B cell (primary cell): ENCODE measurements around the gene IGFLR1. TPM values are rescaled to one million over a fixed set of nuclear protein-coding genes. Genes with fewer than 3 reads are reported as not detected.

Experiments
- ATAC-seq: fragments of 200-7000 bp; cut with Tn5 transposase; one replicate; pipeline ENCODE4 v1.10.0; 2021; ENCODE audit warnings: low read depth, mild to moderate bottlenecking, moderate number of reproducible peaks, moderate library complexity
- CTCF ChIA-PET: fragments of 350-600 bp; sonication (Branson Sonifier 250); formaldehyde crosslinking; loops from one replicate; lab custom pipeline; 2021; ENCODE audit warnings: antibody characterized with exemption, inconsistent platforms; lab: Charles Lee
- POLR2A ChIA-PET: fragments of 350-600 bp; sonication (Branson Sonifier 250); formaldehyde crosslinking; loops from one replicate; lab custom pipeline; 2021; ENCODE audit warnings: antibody characterized with exemption; lab: Charles Lee
- DNase-seq: peaks from one replicate; pipeline ENCODE4 v3.0.0; 2013
- H2AFZ ChIP-seq: 2 replicates; pipeline ENCODE4 v1.6.1; 2012; ENCODE audit warnings: mild to moderate bottlenecking, low read depth, low read length; ENCODE audit not compliant: insufficient read depth, poor library complexity, severe bottlenecking
- H3K27ac ChIP-seq, 2 donors: 1 replicate in 1 of 2; 2 replicates in 1 of 2; pipeline ENCODE4 v1.5.1; 2012 to 2013; ENCODE audit warnings: low read length in 2 of 2, mild to moderate bottlenecking in 2 of 2, moderate library complexity in 1 of 2
- H3K27me3 ChIP-seq, 4 experiments: fragments of 200-600 bp in 1 of 4; sonication (generic) in 1 of 4; replicated peaks in 1 of 4; 1 replicate in 2 of 4; 2 replicates in 2 of 4; pipeline versions ENCODE4 v1.6.1 to v1.7.0; 2013 to 2016; ENCODE audit warnings: low read length in 3 of 4, mild to moderate bottlenecking in 2 of 4, mixed read lengths in 1 of 4, moderate library complexity in 1 of 4; ENCODE audit not compliant: insufficient read depth in 4 of 4, control insufficient read depth in 3 of 4; ENCODE audit errors: control extremely low read depth in 1 of 4
- H3K36me3 ChIP-seq, 2 experiments: replicated peaks in 1 of 2; 1 replicate in 1 of 2; 2 replicates in 1 of 2; pipeline versions ENCODE4 v1.6.1 to v1.7.1; 2013; ENCODE audit warnings: low read length in 1 of 2; ENCODE audit not compliant: insufficient read depth in 2 of 2, control insufficient read depth in 1 of 2; ENCODE audit errors: control extremely low read depth in 1 of 2, extremely low read depth in 1 of 2
- H3K4me1 ChIP-seq, 2 donors: fragments of 200-600 bp in 1 of 2; sonication (generic) in 1 of 2; 1 replicate in 1 of 2; 2 replicates in 1 of 2; pipeline versions ENCODE4 v1.5.1 to v1.6.1; 2013 to 2017; ENCODE audit warnings: low read length in 2 of 2; ENCODE audit not compliant: control insufficient read depth in 2 of 2, insufficient read depth in 2 of 2
- H3K4me2 ChIP-seq: replicated peaks from 2 replicates; pipeline ENCODE3; 2012; ENCODE audit warnings: mild to moderate bottlenecking, low read depth, low read length; ENCODE audit not compliant: poor library complexity, severe bottlenecking
- H3K4me3 ChIP-seq, 5 experiments: fragments of 200-600 bp in 1 of 5; sonication (generic) in 1 of 5; 1 replicate in 3 of 5; 2 replicates in 2 of 5; pipeline versions ENCODE4 v1.5.1 to v1.7.0; 2011 to 2016; ENCODE audit warnings: low read length in 4 of 5, mild to moderate bottlenecking in 4 of 5, low read depth in 2 of 5, control low read depth in 1 of 5, moderate library complexity in 1 of 5; ENCODE audit not compliant: insufficient read depth in 1 of 5; ENCODE audit errors: control extremely low read depth in 1 of 5, extremely low read depth in 1 of 5
- H3K79me2 ChIP-seq: fragments of 200-600 bp; sonication (generic); one replicate; pipeline ENCODE4 v1.6.0; 2016; ENCODE audit warnings: low read length; ENCODE audit not compliant: control insufficient read depth, insufficient read depth
- H3K9ac ChIP-seq: fragments of 200-600 bp; sonication (generic); 2 replicates; pipeline ENCODE4 v1.6.1; 2017; ENCODE audit warnings: mild to moderate bottlenecking, low read length, moderate library complexity
- H3K9me3 ChIP-seq, 3 donors: one replicate each; pipeline versions ENCODE4 v1.6.1 to v1.7.1; 2013; ENCODE audit warnings: low read length in 2 of 3; ENCODE audit not compliant: control insufficient read depth in 2 of 3, insufficient read depth in 1 of 3; ENCODE audit errors: control extremely low read depth in 1 of 3
- H4K20me1 ChIP-seq: 2 replicates; pipeline ENCODE4 v1.6.0; 2012; ENCODE audit warnings: mild to moderate bottlenecking, low read length; ENCODE audit not compliant: insufficient read depth, control insufficient read depth, poor library complexity, severe bottlenecking
- H3K27ac Mint-ChIP-seq: one replicate; pipeline ENCODE4 v1.8.0; 2021; ENCODE audit warnings: mixed read lengths
- H3K27me3 Mint-ChIP-seq: one replicate; pipeline ENCODE4 v1.8.0; 2021; ENCODE audit warnings: mixed read lengths
- H3K4me1 Mint-ChIP-seq: one replicate; pipeline ENCODE4 v1.8.0; 2021; ENCODE audit warnings: mixed read lengths
- H3K4me3 Mint-ChIP-seq: one replicate; pipeline ENCODE4 v1.8.0; 2021; ENCODE audit warnings: mixed read lengths
- H3K9me3 Mint-ChIP-seq: one replicate; pipeline ENCODE4 v1.8.0; 2022; ENCODE audit warnings: mixed read lengths; ENCODE audit not compliant: insufficient read depth
- CTCF ChIP-seq: fragments of 200-600 bp; IDR thresholded peaks from one replicate; pipeline ENCODE4 v1.8.0; 2022; ENCODE audit warnings: antibody characterized with exemption, mild to moderate bottlenecking
- EZH2 ChIP-seq: IDR thresholded peaks from 2 replicates; pipeline ENCODE4 v1.6.1; 2012; ENCODE audit warnings: borderline replicate concordance, low read depth, mild to moderate bottlenecking, moderate library complexity, low read length; ENCODE audit not compliant: insufficient read depth, poor library complexity, severe bottlenecking
- WGBS: methylation state at CpG from one replicate; pipeline ENCODE4 v1.1.5; 2013; ENCODE audit warnings: missing lambda C conversion rate; ENCODE audit not compliant: insufficient coverage; 5-methylcytosine and 5-hydroxymethylcytosine counted together
- intact Hi-C: fragments of 100-400 bp; cut with micrococcal nuclease; formaldehyde crosslinking; loops from one replicate; pipeline ENCODE4 v1.10.0; 2022
- polyA plus RNA-seq: library from polyadenylated mRNA; depleted of rRNA; stranded (reverse); fragments of >200 nt; gene quantifications from 2 replicates; pipeline ENCODE4 v1.2.3, GENCODE V29; 2012
- total RNA-seq, 2 donors: library from RNA; stranded (reverse); fragments of 120-200 nt in 1 of 2; gene quantifications; 1 replicate in 1 of 2; 2 replicates in 1 of 2; pipeline versions ENCODE4 v1.2.3 to v1.2.4, GENCODE V29; 2013 to 2022

Gene IGFLR1
- total and polyA plus RNA-seq, 2 donors (not counting 1 experiment from before 2014, with no cell fraction given): 130 to 245 TPM

GRCh38 chr19:35745328-35746086 is 3.3 kb upstream of the IGFLR1 start, which contains the start of the genes PSENEN and U2AF1L4:
Gene PSENEN (plus strand): TSS chr19:35745651. CDS start chr19:35745931, 280 bp downstream.
Gene U2AF1L4 (minus strand): TSS chr19:35745418. CDS start chr19:35745391, 27 bp downstream.
- H3K79me2 ChIP-seq: peaks cover 70% of the 10 kb centered on the region
- peaks cover 63% of the 10 kb centered on the region for H3K4me1 Mint-ChIP-seq
- no peaks in the 10 kb centered on the region for H3K9me3 ChIP-seq
- peak; percentile 44 for ATAC-seq
- H4K20me1 ChIP-seq: no peaks in the 10 kb centered on the region
- H3K4me2 ChIP-seq: peak within 1 kb of the TSS; percentile 87
- H3K9ac ChIP-seq: peak within 1 kb of the TSS; percentile 93
- peaks cover 38 to 63% of the 10 kb centered on the region in 2 donors for H3K4me1 ChIP-seq
- H3K27ac Mint-ChIP-seq: peak within 1 kb of the TSS; percentile 98
- intact Hi-C loops: loop anchor here (1.0 to 10.0 kb wide), 5 partner anchors 28 to 469 kb away; partner anchors contain the start of genes ALKBH6, ARHGAP33, HCST and ZNF146
- peak; percentile 99 for DNase-seq
- no peaks in the 10 kb centered on the region for H3K36me3 ChIP-seq
- CTCF ChIA-PET: interaction anchor here (0.6 to 2.3 kb wide), 3 partner anchors 43 to 158 kb away, joined by 3 to 4 read pairs (median 4); no protein-coding TSS in a partner anchor
- no peaks in the 10 kb centered on the region for H3K27me3 Mint-ChIP-seq
- POLR2A ChIA-PET: interaction anchor here (0.5 to 2.3 kb wide), 10 partner anchors 11 to 535 kb away, joined by 3 to 17 read pairs (median 4); partner anchors contain the start of genes COX6B1, HSPB6 and KMT2B
- H3K27ac ChIP-seq: peak within 1 kb of the TSS; percentile 98
- H2AFZ ChIP-seq: peak within 1 kb of the TSS; percentile 77
- H3K9me3 Mint-ChIP-seq: no peaks in the 10 kb centered on the region
- TF ChIP-seq CTCF (no peak), EZH2 (no peak)
- 2% methylated on average over 29 of the region's 40 CpGs for WGBS
- H3K27me3 ChIP-seq: no peaks in the 10 kb centered on the region
- H3K4me3 Mint-ChIP-seq: peak within 1 kb of the TSS; percentile 94
- peak within 1 kb of the TSS; percentile 66 to 93 (median 91) for H3K4me3 ChIP-seq
